ENCODE results near the gene TRMT112. TPM values are rescaled to one million over a fixed set of nuclear protein-coding genes. Genes with fewer than 3 reads are reported as not detected.

TRMT112 gene
- total and polyA plus RNA-seq, 11 donors, result 80.0 to 186 (median 107) TPM

- 27 to 61% (median 29%) methylated on average over 17 to 40 of the region's 40 CpGs for WGBS, 4 donors
- H3K27me3 ChIP-seq, result peaks cover 2 to 11% (median 7%) of the 10 kb centered on the region in 9 donors
- H3K9me3 ChIP-seq, result no peaks in the 10 kb centered on the region
- no peak for DNase-seq
- H3K4me3 ChIP-seq, result peak overlapping the region; percentile 40 to 96 (median 78)
- peaks cover 4 to 46% (median 23%) of the 10 kb centered on the region in 12 donors for H3K4me1 ChIP-seq
- TF ChIP-seq CTCF (IDR thresholded peaks at IDR 0.05) (no peak), POLR2A (IDR thresholded peaks at IDR 0.05) (no peak)
- intact Hi-C loops (cut with DNase I), result loop anchor here in 4 of 10 donors (1.0 kb wide), 3 partner anchors 15 to 18 kb away; no protein-coding TSS in a partner anchor
- peak overlapping the region; percentile 94 to 99 (median 98) for H3K27ac ChIP-seq
- peak in 1 of 4 donors; percentile 1 for ATAC-seq
- peaks cover 0 to 14% (median 0%) of the 10 kb centered on the region in 9 donors for H3K36me3 ChIP-seq
These were observed 31.2 kb downstream of the TRMT112 start for GRCh38 chr11:64285885-64286800.

GRCh38 chr11:64284962-64285884 is 32.1 kb downstream of the TRMT112 start, which contains the start of gene GPR137:
GPR137 (plus strand) TSS chr11:64285848; CDS start chr11:64286525, 677 bp downstream.
- intact Hi-C loops (cut with DNase I), result loop anchor here in 4 of 10 donors (1.0 kb wide), 4 partner anchors 14 to 44 kb away; partner anchors contain the start of gene FKBP2 (in 1 of the 4)
- Histone ChIP-seq H3K4me1 (peaks cover 4 to 47% (median 24%) of the 10 kb centered on the region in 12 donors), H3K27ac (peak within 1 kb of the TSS; percentile 94 to 99 (median 98)), H3K4me3 (peak within 1 kb of the TSS; percentile 40 to 96 (median 78)), H3K27me3 (peaks cover 0 to 2% (median 0%) of the 10 kb centered on the region in 9 donors), H3K36me3 (peaks cover 0 to 19% (median 2%) of the 10 kb centered on the region in 9 donors), H3K9me3 (no peaks in the 10 kb centered on the region)
- 0 to 3% (median 1%) methylated on average over 18 to 102 of the region's 102 CpGs for WGBS, 4 donors
- peak; percentile 22 to 82 (median 68) for ATAC-seq
- no peak for TF ChIP-seq CTCF (IDR thresholded peaks at IDR 0.05)
- TF ChIP-seq POLR2A (IDR thresholded peaks at IDR 0.05), result peak in 1 of 2 donors; percentile 52
- peak; percentile 89 to 93 (median 90) for DNase-seq

GRCh38 chr11:64284048-64284961 is 33.1 kb downstream of the TRMT112 start, which contains the start of gene BAD:
BAD (minus strand) TSS chr11:64284665; CDS start chr11:64284368, 297 bp downstream.
- Histone ChIP-seq H3K4me1 (peaks cover 4 to 47% (median 24%) of the 10 kb centered on the region in 12 donors), H3K27ac (peak within 1 kb of the TSS; percentile 94 to 99 (median 98)), H3K27me3 (no peaks in the 10 kb centered on the region), H3K9me3 (no peaks in the 10 kb centered on the region), H3K36me3 (peaks cover 0 to 19% (median 2%) of the 10 kb centered on the region in 9 donors), H3K4me3 (peak within 1 kb of the TSS; percentile 40 to 96 (median 78))
- DNase-seq (peak; percentile 96 to 97 (median 96)), ATAC-seq (peak; percentile 92 to 97 (median 93))
- TF ChIP-seq CTCF (IDR thresholded peaks at IDR 0.05), result no peak
- peak in 1 of 2 donors; percentile 72 for TF ChIP-seq POLR2A (IDR thresholded peaks at IDR 0.05)
- intact Hi-C loops (cut with DNase I), result loop anchor here in 1 of 10 donors (1.0 kb wide), 1 partner anchor 43 kb away; the partner anchor contains the start of gene FKBP2
- WGBS, 4 donors, result 3 to 9% (median 4%) methylated on average over 10 to 44 of the region's 44 CpGs
